NK-92 (cell line): ENCODE measurements around the gene PDCD2L.
"Not testable (repeated sequence)": the region's sequence is repeated elsewhere in the genome, so short reads cannot be mapped to it uniquely, and the experiment has no call there.

Experiments
- DNase-seq: peaks from one replicate; lab custom pipeline; 2025; ENCODE audit not compliant: unreplicated experiment; lab: John Stamatoyannopoulos, UW

PDCD2L gene

GRCh38 chr19:34461375-34462100 is 57.3 kb downstream of the PDCD2L start:
- DNase-seq: no peak

GRCh38 chr19:34464785-34465184 is 60.6 kb downstream of the PDCD2L start:
- DNase-seq: not testable (repeated sequence)

GRCh38 chr19:34468409-34468808 is 64.2 kb downstream of the PDCD2L start:
- DNase-seq: no peak

GRCh38 chr19:34469026-34469425 is 64.8 kb downstream of the PDCD2L start:
- DNase-seq: not testable (repeated sequence)

GRCh38 chr19:34471906-34472700 is 67.9 kb downstream of the PDCD2L start:
- DNase-seq: no peak

- DNase-seq: no peak
Measured at GRCh38 chr19:34474233-34474989, 70.2 kb downstream of the PDCD2L start.

GRCh38 chr19:34475026-34475974 is 71.1 kb downstream of the PDCD2L start:
- DNase-seq: no peak
